ENCODE measurements around the gene C7orf25.

- no peak for TF ChIP-seq CTCF (IDR thresholded peaks at IDR 0.05 in 8 of 11, conservative IDR thresholded peaks at IDR 0.05 in 3 of 11)
- no peak for TF ChIP-seq POLR2A (IDR thresholded peaks at IDR 0.05)
- TF ChIP-seq POLR2AphosphoS5 (IDR thresholded peaks at IDR 0.05), result no peak
Measured at GRCh38 chr7:42934291-42934690, 22.4 kb upstream of the C7orf25 start.
